GM23338 (cell line): Measurements from ENCODE around the gene STX17. TPM values are rescaled to one million over a fixed set of nuclear protein-coding genes. Genes with fewer than 3 reads are reported as not detected.

Experiments
- ATAC-seq: fragments of 200-7000 bp; cut with Tn5 transposase; 3 replicates; pipeline ENCODE4 v1.9.1; 2020
- DNase-seq: peaks from one replicate; pipeline ENCODE4 v3.0.0-alpha.2; 2015; ENCODE audit warnings: low spot score
- H2AFZ ChIP-seq: fragments of 200-600 bp; sonication (generic); 2 replicates; pipeline ENCODE4 v1.8.0; 2016; ENCODE audit warnings: antibody characterized with exemption, mild to moderate bottlenecking, moderate library complexity
- H3F3A ChIP-seq: fragments of 200-600 bp; sonication (generic); replicated peaks from 2 replicates; pipeline ENCODE4 v1.8.0; 2017; ENCODE audit warnings: antibody characterized with exemption, mixed run types, low read depth
- H3K27ac ChIP-seq: fragments of 200-600 bp; sonication (generic); 2 replicates; pipeline ENCODE4 v1.6.1; 2016; ENCODE audit warnings: low read depth
- H3K27me3 ChIP-seq: fragments of 200-600 bp; sonication (generic); 2 replicates; pipeline ENCODE4 v1.8.0; 2016; ENCODE audit warnings: mild to moderate bottlenecking, mixed run types, moderate library complexity; ENCODE audit not compliant: insufficient read depth
- H3K36me3 ChIP-seq: fragments of 200-600 bp; sonication (generic); 2 replicates; pipeline ENCODE4 v1.8.0; 2016; ENCODE audit warnings: mild to moderate bottlenecking; ENCODE audit not compliant: insufficient read depth
- H3K4me1 ChIP-seq: fragments of 200-600 bp; sonication (generic); 2 replicates; pipeline ENCODE4 v1.8.0; 2016; ENCODE audit warnings: mild to moderate bottlenecking, moderate library complexity; ENCODE audit not compliant: insufficient read depth
- H3K4me2 ChIP-seq: fragments of 200-600 bp; sonication (generic); 2 replicates; pipeline ENCODE4 v1.7.1; 2017; ENCODE audit warnings: mixed run types
- H3K4me3 ChIP-seq: fragments of 200-600 bp; sonication (generic); 2 replicates; pipeline ENCODE4 v1.6.1; 2016; ENCODE audit warnings: mixed run types
- H3K79me2 ChIP-seq: fragments of 200-600 bp; sonication (generic); replicated peaks from 2 replicates; pipeline ENCODE4 v1.8.0; 2017; ENCODE audit warnings: mild to moderate bottlenecking; ENCODE audit not compliant: insufficient read depth
- H3K9me2 ChIP-seq: fragments of 200-600 bp; sonication (generic); 2 replicates; pipeline ENCODE4 v1.8.0; 2017; ENCODE audit not compliant: insufficient read depth
- H4K20me1 ChIP-seq: fragments of 200-600 bp; sonication (generic); replicated peaks from 2 replicates; pipeline ENCODE4 v1.8.0; 2017; ENCODE audit warnings: mild to moderate bottlenecking; ENCODE audit not compliant: insufficient read depth
- H3K27ac Mint-ChIP-seq: 2 replicates; pipeline ENCODE4 v1.8.0; 2020; ENCODE audit warnings: inconsistent platforms, mild to moderate bottlenecking, moderate library complexity, mixed read lengths
- H3K27me3 Mint-ChIP-seq: 3 replicates; pipeline ENCODE4 v1.8.0; 2022; ENCODE audit warnings: low read depth, mild to moderate bottlenecking, moderate library complexity, mixed read lengths, inconsistent platforms; ENCODE audit not compliant: insufficient read depth, poor library complexity
- H3K36me3 Mint-ChIP-seq: 3 replicates; pipeline ENCODE4 v1.8.0; 2021; ENCODE audit warnings: low read depth, mild to moderate bottlenecking, inconsistent platforms, moderate library complexity, mixed read lengths
- H3K4me1 Mint-ChIP-seq: 3 replicates; pipeline ENCODE4 v1.8.0; 2020; ENCODE audit warnings: mild to moderate bottlenecking, inconsistent platforms, mixed read lengths
- H3K4me3 Mint-ChIP-seq: 3 replicates; pipeline ENCODE4 v1.8.0; 2021; ENCODE audit warnings: moderate library complexity, mild to moderate bottlenecking, inconsistent platforms, mixed read lengths
- H3K9me3 Mint-ChIP-seq: 3 replicates; pipeline ENCODE4 v1.8.0; 2020; ENCODE audit warnings: moderate library complexity, mild to moderate bottlenecking, inconsistent platforms, mixed read lengths
- CREB1 ChIP-seq: fragments of 250-450 bp; sonication (Bioruptor Pico); IDR thresholded peaks from 2 replicates; pipeline ENCODE4 v1.5.0; 2020; ENCODE audit warnings: low read depth, mild to moderate bottlenecking, moderate library complexity
- CTCF ChIP-seq, 2 experiments: fragments of 200-600 bp in 1 of 2; sonication (generic) in 1 of 2; conservative IDR thresholded peaks; 2 replicates each; pipeline versions ENCODE4 v1.5.1 to v1.6.1; 2016 to 2017; ENCODE audit warnings: antibody characterized with exemption in 2 of 2, low read depth in 2 of 2, mild to moderate bottlenecking in 2 of 2, moderate library complexity in 1 of 2
- JUNB ChIP-seq: IDR thresholded peaks from one replicate; pipeline ENCODE4 v1.6.1; 2016; ENCODE audit warnings: antibody characterized with exemption; ENCODE audit not compliant: unreplicated experiment
- NANOG ChIP-seq: IDR thresholded peaks from 2 replicates; pipeline ENCODE4 v1.6.1; 2016; ENCODE audit warnings: antibody characterized with exemption, borderline replicate concordance
- REST ChIP-seq: IDR thresholded peaks from one replicate; pipeline ENCODE4 v1.6.1; 2018; ENCODE audit warnings: antibody characterized with exemption; ENCODE audit not compliant: unreplicated experiment
- STAT1 ChIP-seq: IDR thresholded peaks from one replicate; pipeline ENCODE4 v1.6.1; 2016; ENCODE audit warnings: antibody characterized with exemption; ENCODE audit not compliant: unreplicated experiment
- ZNF114 ChIP-seq: fragments of 250-450 bp; sonication (Bioruptor Pico); IDR thresholded peaks from 2 replicates; pipeline ENCODE4 v1.5.0; 2020; ENCODE audit warnings: mild to moderate bottlenecking, moderate library complexity
- ZNF331 ChIP-seq: fragments of 250-450 bp; sonication (Bioruptor Pico); IDR thresholded peaks from 2 replicates; pipeline ENCODE4 v1.5.0; 2020; ENCODE audit warnings: low read depth, mild to moderate bottlenecking, moderate library complexity
- polyA plus RNA-seq: library from polyadenylated mRNA; unstranded; fragments of >200 nt; fragmentation: Nextera tagmentation; extraction: Ambion mirVana; gene quantifications from 2 replicates; pipeline ENCODE4 v1.2.1, GENCODE V29; 2016
- total RNA-seq: library from RNA; depleted of rRNA; stranded (reverse); fragments of >200 nt; shearing (Covaris generic); gene quantifications from 2 replicates; pipeline ENCODE4 v1.2.3, GENCODE V29; 2014
- TF ChIP-seq, protein P1 (sequence below): IDR thresholded peaks from 2 replicates; pipeline ENCODE4 v1.6.1; 2016; ENCODE audit warnings: antibody characterized with exemption

STX17 gene
- total and polyA plus RNA-seq, 2 experiments from 2014 or later: 12.9 to 24.2 TPM

DNA sequence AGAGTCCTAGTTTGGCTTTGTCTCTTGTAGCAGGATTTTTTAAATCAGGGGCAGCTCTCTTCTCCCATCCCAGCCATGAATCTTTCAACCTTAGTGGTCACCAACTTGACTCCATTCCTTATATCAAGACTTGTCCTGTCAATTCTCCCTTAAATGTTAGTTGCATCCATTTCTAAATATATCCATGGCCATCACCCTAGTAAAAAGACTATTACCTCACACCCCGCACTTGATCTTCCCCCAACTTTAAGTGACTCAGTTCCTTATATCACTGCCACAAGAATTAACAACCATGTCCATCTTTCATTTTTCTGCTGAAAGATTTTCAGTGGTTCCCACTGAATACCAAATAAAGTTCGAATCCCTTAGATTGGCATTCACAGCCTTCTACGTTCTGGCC is 67.0 kb downstream of the STX17 start (continued):
- no peak for TF ChIP-seq ZNF114 (CRISPR knock-in tag)
- TF ChIP-seq NANOG: no peak
- TF ChIP-seq, protein P1, sequence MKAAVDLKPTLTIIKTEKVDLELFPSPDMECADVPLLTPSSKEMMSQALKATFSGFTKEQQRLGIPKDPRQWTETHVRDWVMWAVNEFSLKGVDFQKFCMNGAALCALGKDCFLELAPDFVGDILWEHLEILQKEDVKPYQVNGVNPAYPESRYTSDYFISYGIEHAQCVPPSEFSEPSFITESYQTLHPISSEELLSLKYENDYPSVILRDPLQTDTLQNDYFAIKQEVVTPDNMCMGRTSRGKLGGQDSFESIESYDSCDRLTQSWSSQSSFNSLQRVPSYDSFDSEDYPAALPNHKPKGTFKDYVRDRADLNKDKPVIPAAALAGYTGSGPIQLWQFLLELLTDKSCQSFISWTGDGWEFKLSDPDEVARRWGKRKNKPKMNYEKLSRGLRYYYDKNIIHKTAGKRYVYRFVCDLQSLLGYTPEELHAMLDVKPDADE: no peak
- no peak for TF ChIP-seq CREB1 (CRISPR knock-in tag)
- TF ChIP-seq CTCF (conservative IDR thresholded peaks at IDR 0.05; ENCODE audit: low read depth in 2 of 2): no peak
- no peak for TF ChIP-seq STAT1
- TF ChIP-seq JUNB: no peak
- TF ChIP-seq REST: no peak

- Histone ChIP-seq H3K4me1 (peaks cover 19% of the 10 kb centered on the region; the same call in 1 of the 2 replicates), H3K9me2 (no peaks in the 10 kb centered on the region), H3K36me3 (no peaks in the 10 kb centered on the region), H3F3A (no peaks in the 10 kb centered on the region), H3K27me3 (no peaks in the 10 kb centered on the region), H2AFZ (no peak overlapping the region), H4K20me1 (no peaks in the 10 kb centered on the region), H3K79me2 (no peaks in the 10 kb centered on the region), H3K27ac (no peak overlapping the region), H3K4me3 (no peak overlapping the region), H3K4me2 (no peak overlapping the region)
- Mint-ChIP-seq H3K4me3 (no peak overlapping the region), H3K27ac (no peak overlapping the region), H3K9me3 (no peaks in the 10 kb centered on the region), H3K4me1 (peaks cover 18% of the 10 kb centered on the region; the same call in 2 of the 3 replicates), H3K27me3 (no peaks in the 10 kb centered on the region), H3K36me3 (no peaks in the 10 kb centered on the region)
- DNase-seq (no peak), ATAC-seq (no peak)
- TF ChIP-seq ZNF114 (CRISPR knock-in tag) (no peak), ZNF331 (CRISPR knock-in tag) (no peak), JUNB (no peak), REST (no peak)
These were observed 70.8 kb downstream of the STX17 start for GRCh38 chr9:99977033-99977792.
